ENCODE results near the gene PARP9. TPM values are rescaled to one million over a fixed set of nuclear protein-coding genes. Genes with fewer than 3 reads are reported as not detected.

Gene PARP9
- total and polyA plus RNA-seq, 7 donors = 6.5 to 18.9 (median 10.8) TPM

DNA sequence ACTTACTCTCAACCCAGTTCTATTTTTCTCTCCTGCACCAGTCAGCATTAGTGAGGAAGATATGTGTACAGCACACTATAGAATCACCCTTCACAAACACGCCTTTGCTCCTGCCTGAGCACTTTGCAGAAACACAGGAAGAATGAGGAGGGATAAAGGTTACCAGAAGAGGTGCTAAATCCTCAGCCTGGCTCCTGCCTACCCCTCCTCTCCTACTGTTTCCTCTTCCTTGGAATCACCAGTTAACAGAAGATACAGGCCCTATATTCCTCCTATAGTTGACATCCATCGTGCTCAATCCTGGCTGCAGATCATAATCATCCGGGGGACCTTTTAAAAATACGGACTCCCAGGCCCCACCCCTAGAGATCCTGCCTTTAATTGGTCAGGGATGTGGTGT is 42.2 kb upstream of the PARP9 start:
- Histone ChIP-seq H3K36me3 (ENCODE audit: insufficient read depth in 1 of 2, low read depth in 1 of 2) (no peaks in the 10 kb centered on the region), H3K27me3 (ENCODE audit: insufficient read depth in 3 of 3, low read length in 2 of 3) (no peaks in the 10 kb centered on the region), H3K4me3 (no peak overlapping the region), H3K27ac (no peak overlapping the region), H3K9me3 (no peaks in the 10 kb centered on the region), H3K4me1 (no peaks in the 10 kb centered on the region)
- 53 to 68% (median 60%) methylated on average over 4 of the region's 4 CpGs for WGBS, 3 donors
- intact Hi-C loops (cut with DNase I) = no loop called here
- DNase-seq = no peak
- TF ChIP-seq, protein P1, sequence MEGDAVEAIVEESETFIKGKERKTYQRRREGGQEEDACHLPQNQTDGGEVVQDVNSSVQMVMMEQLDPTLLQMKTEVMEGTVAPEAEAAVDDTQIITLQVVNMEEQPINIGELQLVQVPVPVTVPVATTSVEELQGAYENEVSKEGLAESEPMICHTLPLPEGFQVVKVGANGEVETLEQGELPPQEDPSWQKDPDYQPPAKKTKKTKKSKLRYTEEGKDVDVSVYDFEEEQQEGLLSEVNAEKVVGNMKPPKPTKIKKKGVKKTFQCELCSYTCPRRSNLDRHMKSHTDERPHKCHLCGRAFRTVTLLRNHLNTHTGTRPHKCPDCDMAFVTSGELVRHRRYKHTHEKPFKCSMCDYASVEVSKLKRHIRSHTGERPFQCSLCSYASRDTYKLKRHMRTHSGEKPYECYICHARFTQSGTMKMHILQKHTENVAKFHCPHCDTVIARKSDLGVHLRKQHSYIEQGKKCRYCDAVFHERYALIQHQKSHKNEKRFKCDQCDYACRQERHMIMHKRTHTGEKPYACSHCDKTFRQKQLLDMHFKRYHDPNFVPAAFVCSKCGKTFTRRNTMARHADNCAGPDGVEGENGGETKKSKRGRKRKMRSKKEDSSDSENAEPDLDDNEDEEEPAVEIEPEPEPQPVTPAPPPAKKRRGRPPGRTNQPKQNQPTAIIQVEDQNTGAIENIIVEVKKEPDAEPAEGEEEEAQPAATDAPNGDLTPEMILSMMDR (IDR thresholded peaks at IDR 0.05) = no peak
- ATAC-seq = no peak

DNA sequence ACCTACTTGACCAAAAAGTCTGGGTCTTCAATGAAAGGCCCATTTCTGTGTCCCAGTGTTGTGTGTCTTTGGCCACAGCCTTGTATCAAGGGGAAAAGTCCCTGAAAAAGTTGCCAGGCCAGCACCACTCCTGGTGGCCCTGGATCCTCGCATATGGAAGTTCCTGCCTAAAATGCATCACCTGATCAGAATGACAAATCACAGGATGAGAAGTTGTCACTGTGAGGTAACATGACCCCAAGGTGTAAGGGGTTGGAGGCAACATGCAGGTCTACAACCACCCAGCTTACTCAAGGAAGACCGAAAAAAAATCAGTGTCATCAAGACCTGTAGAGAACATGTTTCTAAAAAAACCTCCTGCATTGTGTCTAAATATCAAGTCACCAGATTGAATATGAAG is 39.0 kb upstream of the PARP9 start:
- Histone ChIP-seq H3K27ac (no peak overlapping the region), H3K4me1 (no peaks in the 10 kb centered on the region), H3K9me3 (no peaks in the 10 kb centered on the region), H3K4me3 (no peak overlapping the region), H3K36me3 (ENCODE audit: insufficient read depth in 1 of 2, low read depth in 1 of 2) (no peaks in the 10 kb centered on the region), H3K27me3 (ENCODE audit: insufficient read depth in 3 of 3, low read length in 2 of 3) (no peaks in the 10 kb centered on the region)
- no peak for ATAC-seq
- no peak for DNase-seq
- TF ChIP-seq, protein P1 (IDR thresholded peaks at IDR 0.05) = no peak
- intact Hi-C loops (cut with DNase I) = no loop called here
- WGBS, 3 donors = 72 to 81% (median 73%) methylated on average over 2 of the region's 2 CpGs

DNA sequence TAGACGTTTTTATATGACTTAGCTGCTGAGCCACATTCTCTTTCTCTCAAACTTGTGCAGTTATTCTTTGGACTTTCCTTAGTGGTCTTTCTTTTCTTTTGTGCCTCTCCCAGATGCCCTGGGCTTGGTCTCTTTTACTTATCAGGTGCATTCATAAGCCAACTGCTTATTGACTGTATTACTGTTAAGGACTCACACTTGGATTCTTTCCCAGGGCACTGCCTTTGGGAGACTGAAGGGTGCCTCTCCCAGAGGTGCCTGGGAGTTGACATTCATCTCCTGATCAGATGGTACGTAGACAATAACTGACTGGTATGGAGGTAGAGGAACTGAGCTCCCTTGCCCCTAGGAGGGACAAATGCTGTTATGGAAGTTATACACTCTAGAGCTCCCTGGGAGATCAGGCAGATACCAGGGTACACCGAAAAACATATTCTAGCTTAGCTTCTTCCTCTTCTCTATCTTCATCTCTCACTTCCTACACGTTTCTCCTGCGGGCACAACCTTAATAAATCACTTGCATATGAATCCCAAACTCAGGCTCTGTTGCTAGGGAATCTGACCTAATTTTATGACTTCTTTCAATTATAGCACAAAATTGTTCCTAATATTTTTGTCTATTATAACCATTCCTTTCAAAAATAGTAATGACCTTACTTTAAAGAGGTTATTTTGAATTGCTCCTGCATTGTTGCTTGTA is 38.1 kb upstream of the PARP9 start:
- Histone ChIP-seq H3K27ac (no peak overlapping the region), H3K36me3 (ENCODE audit: insufficient read depth in 1 of 2, low read depth in 1 of 2) (no peaks in the 10 kb centered on the region), H3K4me1 (no peaks in the 10 kb centered on the region), H3K27me3 (ENCODE audit: insufficient read depth in 3 of 3, low read length in 2 of 3) (no peaks in the 10 kb centered on the region), H3K9me3 (no peaks in the 10 kb centered on the region), H3K4me3 (no peak overlapping the region)
- intact Hi-C loops (cut with DNase I) = no loop called here
- TF ChIP-seq, protein P1 (IDR thresholded peaks at IDR 0.05) = no peak
- WGBS, 3 donors = 64 to 68% (median 64%) methylated on average over 5 of the region's 5 CpGs
- DNase-seq = no peak
- ATAC-seq = no peak

DNA sequence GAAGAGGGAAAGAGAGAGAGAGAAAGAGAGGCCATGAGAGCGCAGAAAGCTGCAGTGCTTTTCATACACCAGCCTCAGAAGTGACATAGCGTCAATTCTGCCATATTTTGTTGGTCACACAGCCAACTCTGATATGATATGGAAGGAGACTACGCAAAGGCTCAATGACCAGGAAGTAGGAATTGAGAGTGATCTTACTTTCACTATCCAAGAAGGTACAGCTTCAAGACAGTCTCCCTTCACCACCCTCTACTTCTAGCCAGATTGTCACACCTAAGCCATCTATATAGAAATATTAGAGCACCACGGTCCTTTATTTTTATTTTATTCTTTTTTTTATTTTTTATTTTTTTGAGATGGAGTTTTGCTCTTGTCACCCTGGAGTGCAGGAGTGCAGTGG is 34.5 kb upstream of the PARP9 start:
- no peak for ATAC-seq
- intact Hi-C loops (cut with DNase I) = no loop called here
- 65 to 88% (median 70%) methylated on average over 4 of the region's 4 CpGs for WGBS, 3 donors
- TF ChIP-seq, protein P1 (IDR thresholded peaks at IDR 0.05) = no peak
- no peak overlapping the region for H3K4me3 ChIP-seq
- H3K27ac ChIP-seq = no peak overlapping the region
- H3K9me3 ChIP-seq = no peaks in the 10 kb centered on the region
- H3K36me3 ChIP-seq (ENCODE audit: insufficient read depth in 1 of 2, low read depth in 1 of 2) = no peaks in the 10 kb centered on the region
- H3K4me1 ChIP-seq = peaks cover 9% of the 10 kb centered on the region
- DNase-seq = no peak
- no peaks in the 10 kb centered on the region for H3K27me3 ChIP-seq (ENCODE audit: insufficient read depth in 3 of 3, low read length in 2 of 3)

DNA sequence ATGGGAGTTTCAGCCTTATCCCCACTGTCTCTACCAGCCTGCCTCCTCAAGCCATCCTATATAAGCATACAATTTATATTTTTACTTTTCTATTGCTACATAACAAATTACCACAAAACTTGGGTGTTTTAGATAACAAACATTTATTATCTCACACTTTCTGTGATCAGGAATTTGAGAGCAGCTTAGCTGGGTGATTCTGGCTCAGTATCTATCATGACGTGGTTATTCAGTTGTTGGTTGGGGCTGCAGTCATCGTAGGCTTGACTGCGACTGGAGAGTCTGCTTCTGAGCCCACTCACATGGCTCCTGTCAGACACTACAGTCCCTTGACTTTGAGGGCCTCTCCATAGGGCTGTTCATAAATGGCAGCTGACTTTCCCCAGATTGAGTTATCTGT is 34.1 kb upstream of the PARP9 start:
- H3K4me1 ChIP-seq = peaks cover 10% of the 10 kb centered on the region

More for the DNA sequence above, 34.1 kb upstream of the PARP9 start:
- 80 to 100% (median 82%) methylated on average over 3 of the region's 3 CpGs for WGBS, 3 donors
- H3K4me3 ChIP-seq = no peak overlapping the region
- no peaks in the 10 kb centered on the region for H3K27me3 ChIP-seq (ENCODE audit: insufficient read depth in 3 of 3, low read length in 2 of 3)
- H3K9me3 ChIP-seq = no peaks in the 10 kb centered on the region
- H3K36me3 ChIP-seq (ENCODE audit: insufficient read depth in 1 of 2, low read depth in 1 of 2) = no peaks in the 10 kb centered on the region
- intact Hi-C loops (cut with DNase I) = no loop called here
- DNase-seq (no peak), ATAC-seq (no peak)
- H3K27ac ChIP-seq = no peak overlapping the region
- TF ChIP-seq, protein P1 (IDR thresholded peaks at IDR 0.05) = no peak
